Breast epithelium (tissue), 4 donors: ENCODE data around the gene AKR1C3. TPM values are rescaled to one million over a fixed set of nuclear protein-coding genes. Genes with fewer than 3 reads are reported as not detected.

Experiments used
- DNase-seq, 2 donors: peaks; one replicate each; pipeline ENCODE4 v3.0.0-alpha.2; 2019; ENCODE audit warnings: low spot score in 2 of 2
- H3K27ac ChIP-seq, 2 donors: fragments of 200-600 bp; sonication (generic) in 1 of 2; one replicate each; pipeline ENCODE4 v1.5.1; 2016 to 2019; ENCODE audit warnings: mild to moderate bottlenecking in 1 of 2
- H3K27me3 ChIP-seq, 2 donors: fragments of 200-600 bp; sonication (generic) in 1 of 2; one replicate each; pipeline versions ENCODE4 v1.5.1 to v1.6.0; 2017 to 2019; ENCODE audit warnings: control low read depth in 1 of 2, mild to moderate bottlenecking in 1 of 2
- H3K36me3 ChIP-seq: fragments of 200-600 bp; one replicate; pipeline ENCODE4 v1.5.1; 2019
- H3K4me1 ChIP-seq, 2 donors: fragments of 200-600 bp; sonication (generic); one replicate each; pipeline ENCODE4 v1.5.1; 2016 to 2019; ENCODE audit warnings: control low read depth in 1 of 2
- H3K4me3 ChIP-seq, 3 donors: fragments of 200-600 bp; sonication (generic); 1 replicate in 2 of 3; 2 replicates in 1 of 3; pipeline ENCODE4 v1.5.1; 2016 to 2019; ENCODE audit warnings: mild to moderate bottlenecking in 3 of 3, moderate library complexity in 2 of 3
- H3K9me3 ChIP-seq, 2 donors: fragments of 200-600 bp; sonication (generic) in 1 of 2; one replicate each; pipeline ENCODE4 v1.5.1; 2016 to 2019; ENCODE audit warnings: control low read depth in 1 of 2
- POLR2A ChIP-seq: fragments of 450-650 bp; IDR thresholded peaks from one replicate; pipeline ENCODE4 v1.6.1; 2016; ENCODE audit warnings: antibody characterized with exemption, mild to moderate bottlenecking, moderate library complexity
- POLR2AphosphoS5 ChIP-seq, 3 donors: sonication (generic); formaldehyde crosslinking; IDR thresholded peaks; one replicate each; pipeline ENCODE4 v1.6.1; 2017; ENCODE audit warnings: antibody characterized with exemption in 3 of 3
- intact Hi-C: fragments of 100-400 bp; cut with DNase I; formaldehyde crosslinking; loops from one replicate; pipeline ENCODE4 v1.15.1; 2023; ENCODE audit warnings: low total_unique reads
- total RNA-seq, 3 donors: library from RNA; depleted of rRNA; stranded (reverse); fragments of >200 nt; gene quantifications; one replicate each; pipeline ENCODE4 v1.1.0, GENCODE V29; 2016
- TF ChIP-seq, protein P1 (sequence below), 3 donors: fragments of 450-650 bp; IDR thresholded peaks; one replicate each; pipeline ENCODE4 v1.5.1; 2016 to 2017; ENCODE audit warnings: antibody characterized with exemption in 3 of 3, mild to moderate bottlenecking in 3 of 3, moderate library complexity in 3 of 3

AKR1C3 gene
- total RNA-seq, 3 donors from 2014 or later = 37.6 to 110 (median 70.8) TPM

DNA sequence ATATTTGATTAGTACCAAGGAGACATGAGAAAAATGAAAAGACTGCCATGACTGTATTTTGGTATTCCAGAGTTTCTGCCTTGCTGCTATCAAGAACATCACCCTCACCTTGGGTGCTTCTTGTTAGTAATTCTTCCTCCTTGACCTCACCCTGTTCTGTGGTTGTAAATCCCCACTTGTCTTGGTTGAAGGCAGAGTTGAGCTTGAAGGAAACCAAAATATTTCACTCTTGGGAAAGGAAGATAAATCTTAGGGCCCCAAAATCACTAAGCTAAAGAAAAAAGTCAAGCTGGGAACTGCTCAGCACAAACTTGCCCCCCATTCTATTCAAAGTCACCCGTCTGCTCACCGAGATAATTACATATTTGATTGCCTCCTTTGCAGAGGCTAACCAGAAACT is 20.6 kb upstream of the AKR1C3 start:
- intact Hi-C loops = no loop called here
- peaks cover 0 to 11% of the 10 kb centered on the region in 2 donors for H3K4me1 ChIP-seq
- peak overlapping the region in 1 of 2 donors; percentile 20 for H3K27ac ChIP-seq
- TF ChIP-seq, protein P1, sequence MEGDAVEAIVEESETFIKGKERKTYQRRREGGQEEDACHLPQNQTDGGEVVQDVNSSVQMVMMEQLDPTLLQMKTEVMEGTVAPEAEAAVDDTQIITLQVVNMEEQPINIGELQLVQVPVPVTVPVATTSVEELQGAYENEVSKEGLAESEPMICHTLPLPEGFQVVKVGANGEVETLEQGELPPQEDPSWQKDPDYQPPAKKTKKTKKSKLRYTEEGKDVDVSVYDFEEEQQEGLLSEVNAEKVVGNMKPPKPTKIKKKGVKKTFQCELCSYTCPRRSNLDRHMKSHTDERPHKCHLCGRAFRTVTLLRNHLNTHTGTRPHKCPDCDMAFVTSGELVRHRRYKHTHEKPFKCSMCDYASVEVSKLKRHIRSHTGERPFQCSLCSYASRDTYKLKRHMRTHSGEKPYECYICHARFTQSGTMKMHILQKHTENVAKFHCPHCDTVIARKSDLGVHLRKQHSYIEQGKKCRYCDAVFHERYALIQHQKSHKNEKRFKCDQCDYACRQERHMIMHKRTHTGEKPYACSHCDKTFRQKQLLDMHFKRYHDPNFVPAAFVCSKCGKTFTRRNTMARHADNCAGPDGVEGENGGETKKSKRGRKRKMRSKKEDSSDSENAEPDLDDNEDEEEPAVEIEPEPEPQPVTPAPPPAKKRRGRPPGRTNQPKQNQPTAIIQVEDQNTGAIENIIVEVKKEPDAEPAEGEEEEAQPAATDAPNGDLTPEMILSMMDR (IDR thresholded peaks at IDR 0.05) = no peak
- TF ChIP-seq POLR2A (no peak), POLR2AphosphoS5 (IDR thresholded peaks at IDR 0.05) (no peak)
- H3K9me3 ChIP-seq = no peaks in the 10 kb centered on the region
- no peaks in the 10 kb centered on the region for H3K27me3 ChIP-seq
- H3K36me3 ChIP-seq = no peaks in the 10 kb centered on the region
- no peak for DNase-seq
- H3K4me3 ChIP-seq = no peak overlapping the region

DNA sequence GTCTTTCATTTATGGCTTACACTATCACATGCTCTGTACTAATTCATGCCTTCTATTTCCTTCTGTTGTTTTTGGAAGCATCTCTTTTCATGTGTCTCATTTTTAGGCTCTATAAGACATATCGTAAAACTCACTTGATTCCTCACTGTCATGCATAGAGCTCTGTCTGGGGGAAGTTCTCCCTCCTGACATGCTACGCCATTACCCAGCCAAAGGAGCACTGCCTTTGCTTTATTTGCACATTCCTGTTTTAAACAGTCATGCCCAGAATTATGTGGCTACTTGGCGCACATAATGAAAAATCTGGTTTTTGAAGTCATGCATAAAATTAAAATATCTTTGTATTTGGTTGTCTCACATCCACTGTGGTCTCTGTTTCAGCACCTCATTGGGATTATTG is 17.6 kb upstream of the AKR1C3 start:
- Histone ChIP-seq H3K4me1 (no peaks in the 10 kb centered on the region), H3K27ac (no peak overlapping the region)

GRCh38 chr10:5078547-5079180 is 15.6 kb upstream of the AKR1C3 start:
- intact Hi-C loops = no loop called here
- no peaks in the 10 kb centered on the region for H3K4me1 ChIP-seq
- no peak for DNase-seq
- TF ChIP-seq, protein P1 (IDR thresholded peaks at IDR 0.05) = no peak
- no peak for TF ChIP-seq POLR2AphosphoS5 (IDR thresholded peaks at IDR 0.05)
- TF ChIP-seq POLR2A = no peak
- H3K9me3 ChIP-seq = no peaks in the 10 kb centered on the region
- H3K4me3 ChIP-seq = no peak overlapping the region
- H3K27me3 ChIP-seq = no peaks in the 10 kb centered on the region
- no peak overlapping the region for H3K27ac ChIP-seq
- no peaks in the 10 kb centered on the region for H3K36me3 ChIP-seq

More for the DNA sequence above, 17.6 kb upstream of the AKR1C3 start:
- no peaks in the 10 kb centered on the region for H3K36me3 ChIP-seq
- no peaks in the 10 kb centered on the region for H3K9me3 ChIP-seq
- no peak overlapping the region for H3K4me3 ChIP-seq
- intact Hi-C loops = no loop called here
- H3K27me3 ChIP-seq = no peaks in the 10 kb centered on the region
- TF ChIP-seq POLR2A = no peak
- TF ChIP-seq POLR2AphosphoS5 (IDR thresholded peaks at IDR 0.05) = no peak
- TF ChIP-seq, protein P1 (IDR thresholded peaks at IDR 0.05) = no peak
- no peak for DNase-seq

DNA sequence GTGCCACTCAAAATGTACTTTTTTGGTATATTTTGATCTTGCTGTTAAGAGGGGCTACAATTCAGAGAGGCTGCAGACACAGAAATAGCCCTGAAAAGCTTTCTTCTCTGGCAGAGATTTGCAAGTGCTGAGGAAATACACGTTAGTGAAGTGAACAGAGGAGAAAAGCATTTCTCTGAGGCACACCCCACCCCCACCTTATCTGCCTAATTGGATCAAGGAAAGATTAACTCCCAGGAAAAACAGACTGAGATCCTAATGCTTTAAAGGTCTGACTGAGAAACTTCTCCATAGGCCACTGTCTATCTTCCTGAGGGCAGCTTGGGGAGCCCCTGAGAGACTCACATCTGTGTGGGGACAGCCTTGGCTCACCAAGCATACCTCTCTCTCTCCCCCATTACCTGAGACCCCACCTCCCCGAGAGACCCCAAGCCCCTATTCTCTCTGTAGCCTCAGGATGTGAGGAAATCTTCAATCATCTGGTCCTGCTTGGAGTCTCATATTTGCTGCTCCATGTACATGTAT is 14.8 kb upstream of the AKR1C3 start:
- no peaks in the 10 kb centered on the region for H3K9me3 ChIP-seq
- H3K36me3 ChIP-seq = no peaks in the 10 kb centered on the region
- intact Hi-C loops = no loop called here
- no peak for DNase-seq
- H3K27ac ChIP-seq = no peak overlapping the region
- H3K4me3 ChIP-seq = no peak overlapping the region
- no peaks in the 10 kb centered on the region for H3K4me1 ChIP-seq
- no peaks in the 10 kb centered on the region for H3K27me3 ChIP-seq
- TF ChIP-seq POLR2A (no peak), POLR2AphosphoS5 (IDR thresholded peaks at IDR 0.05) (no peak)
- TF ChIP-seq, protein P1 (IDR thresholded peaks at IDR 0.05) = no peak

DNA sequence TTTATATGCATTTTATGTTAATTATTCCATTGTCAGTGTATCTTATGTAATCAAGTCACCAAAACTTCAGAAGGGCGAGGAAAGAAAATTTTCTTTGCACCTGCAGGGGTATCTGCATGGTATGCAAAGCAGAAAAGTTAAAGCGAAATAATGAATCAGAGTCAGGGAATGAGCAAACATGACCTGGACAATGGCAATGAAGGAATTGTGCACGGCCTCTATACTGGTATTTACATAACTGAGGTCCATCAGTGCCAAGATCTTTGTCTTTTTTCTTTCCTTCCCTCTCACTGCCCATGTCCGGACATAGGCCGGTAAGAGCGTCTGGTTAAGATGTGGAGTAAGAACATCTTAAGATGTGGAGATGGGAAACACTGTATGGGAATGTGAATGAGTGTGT is 14.4 kb upstream of the AKR1C3 start:
- Histone ChIP-seq H3K27me3 (no peaks in the 10 kb centered on the region), H3K9me3 (no peaks in the 10 kb centered on the region), H3K4me1 (no peaks in the 10 kb centered on the region), H3K27ac (no peak overlapping the region), H3K36me3 (no peaks in the 10 kb centered on the region), H3K4me3 (no peak overlapping the region)
- DNase-seq = no peak
- intact Hi-C loops = no loop called here
- TF ChIP-seq POLR2AphosphoS5 (IDR thresholded peaks at IDR 0.05) = no peak
- TF ChIP-seq, protein P1 (IDR thresholded peaks at IDR 0.05) = no peak
